ENCODE data around the gene PRPF39. TPM values are rescaled to one million over a fixed set of nuclear protein-coding genes. Genes with fewer than 3 reads are reported as not detected.

PRPF39 gene
- total RNA-seq, 6 experiments from 2014 or later = 18.1 to 22.8 (median 20.4) TPM

GRCh38 chr14:45057349-45057748 is 26.6 kb upstream of the PRPF39 start:
- H3K9me3 Mint-ChIP-seq = peaks cover 5% of the 10 kb centered on the region; the same call in 1 of the 2 replicates
- H3K4me3 Mint-ChIP-seq = no peak overlapping the region
- no peaks in the 10 kb centered on the region for H3K4me1 Mint-ChIP-seq (ENCODE audit: low read depth)
- H3K27ac Mint-ChIP-seq = no peak overlapping the region
- H3K27me3 Mint-ChIP-seq (ENCODE audit: insufficient read depth) = no peaks in the 10 kb centered on the region
- no peak for TF ChIP-seq CTCF (IDR thresholded peaks at IDR 0.05)
- H3K36me3 Mint-ChIP-seq (ENCODE audit: low read depth) = peaks cover 30% of the 10 kb centered on the region
- no peak for DNase-seq

- no peak for TF ChIP-seq CTCF (IDR thresholded peaks at IDR 0.05)
- Mint-ChIP-seq H3K4me3 (no peak overlapping the region), H3K27ac (no peak overlapping the region), H3K27me3 (ENCODE audit: insufficient read depth) (no peaks in the 10 kb centered on the region), H3K36me3 (ENCODE audit: low read depth) (peaks cover 31% of the 10 kb centered on the region), H3K4me1 (ENCODE audit: low read depth) (no peaks in the 10 kb centered on the region), H3K9me3 (peaks cover 5% of the 10 kb centered on the region; the same call in 1 of the 2 replicates)
- DNase-seq = no peak
These were observed 26.0 kb upstream of the PRPF39 start for GRCh38 chr14:45057881-45058364.

GRCh38 chr14:45060551-45060950 is 23.4 kb upstream of the PRPF39 start:
- H3K4me1 Mint-ChIP-seq (ENCODE audit: low read depth) = peaks cover 2% of the 10 kb centered on the region; the same call in 1 of the 2 replicates

GRCh38 chr14:45065540-45065939 is 18.4 kb upstream of the PRPF39 start:
- Mint-ChIP-seq H3K27me3 (ENCODE audit: insufficient read depth) (no peaks in the 10 kb centered on the region), H3K36me3 (ENCODE audit: low read depth) (peaks cover 14% of the 10 kb centered on the region), H3K9me3 (no peaks in the 10 kb centered on the region), H3K27ac (no peak overlapping the region), H3K4me1 (ENCODE audit: low read depth) (peaks cover 7% of the 10 kb centered on the region; the same call in 1 of the 2 replicates), H3K4me3 (no peak overlapping the region)
- DNase-seq = no peak
- TF ChIP-seq CTCF (IDR thresholded peaks at IDR 0.05) = no peak

More at GRCh38 chr14:45060551-45060950, 23.4 kb upstream of the PRPF39 start:
- H3K36me3 Mint-ChIP-seq (ENCODE audit: low read depth) = peaks cover 31% of the 10 kb centered on the region
- DNase-seq = no peak
- no peak overlapping the region for H3K4me3 Mint-ChIP-seq
- no peaks in the 10 kb centered on the region for H3K27me3 Mint-ChIP-seq (ENCODE audit: insufficient read depth)
- no peak for TF ChIP-seq CTCF (IDR thresholded peaks at IDR 0.05)
- peaks cover 5% of the 10 kb centered on the region; the same call in 1 of the 2 replicates for H3K9me3 Mint-ChIP-seq
- no peak overlapping the region for H3K27ac Mint-ChIP-seq

- Mint-ChIP-seq H3K27me3 (ENCODE audit: insufficient read depth) (no peaks in the 10 kb centered on the region), H3K4me3 (no peak overlapping the region), H3K9me3 (no peaks in the 10 kb centered on the region), H3K36me3 (ENCODE audit: low read depth) (peaks cover 15% of the 10 kb centered on the region), H3K27ac (no peak overlapping the region), H3K4me1 (ENCODE audit: low read depth) (peaks cover 7% of the 10 kb centered on the region; the same call in 1 of the 2 replicates)
- no peak for TF ChIP-seq CTCF (IDR thresholded peaks at IDR 0.05)
- DNase-seq = no peak
These were observed 18.0 kb upstream of the PRPF39 start for GRCh38 chr14:45065956-45066355.

All from HFFc6 (cell line).